ENCODE data around the gene TVP23C.
A peak's percentile ranks its signal among the peaks of the same experiment; 100 is the strongest.

DNA sequence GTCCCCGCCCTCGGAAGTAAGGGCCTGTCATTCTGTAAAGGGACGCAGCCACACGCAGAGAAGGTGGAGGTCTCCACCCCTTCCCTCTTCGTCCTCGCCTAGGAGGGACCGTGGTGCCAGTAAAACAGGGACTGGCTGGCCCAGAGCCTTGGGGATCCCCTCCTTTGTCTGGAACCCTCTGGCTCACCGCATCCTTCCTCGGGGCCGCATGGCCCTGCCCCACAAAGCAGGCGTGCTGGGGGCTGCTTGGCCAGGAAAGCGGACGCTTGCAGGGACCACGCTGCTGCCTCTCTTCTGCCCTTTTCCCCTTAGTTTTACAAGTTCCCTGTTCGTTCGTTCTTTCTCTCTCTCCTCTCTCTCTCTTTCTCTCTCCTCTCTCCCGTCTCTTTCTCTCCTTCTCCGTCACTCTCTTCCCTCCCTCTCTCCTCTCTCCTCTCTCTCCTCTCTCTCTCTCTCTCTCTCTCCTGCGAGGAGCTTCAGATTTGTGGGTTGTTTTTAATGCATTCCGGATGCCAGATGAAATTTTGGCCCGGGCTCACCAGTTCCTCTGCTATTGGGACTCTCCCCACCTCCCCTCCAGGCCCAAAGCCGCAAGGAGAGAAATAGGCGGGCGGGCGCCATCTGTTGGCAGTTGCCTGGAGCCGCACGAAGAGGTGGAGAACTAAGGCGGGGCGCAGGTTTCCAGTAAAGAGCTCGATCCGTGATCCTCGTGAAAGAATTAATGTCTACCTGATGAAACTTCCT, 60.7 kb downstream of the TVP23C start:
- no peak for TF ChIP-seq POLR2A (IDR thresholded peaks at IDR 0.05)
- peak; percentile 60 to 90 (median 83) for TF ChIP-seq CTCF (IDR thresholded peaks at IDR 0.05)

All from adrenal gland (tissue), 5 donors.